ENCODE results near the gene ANAPC16. TPM values are rescaled to one million over a fixed set of nuclear protein-coding genes. Genes with fewer than 3 reads are reported as not detected.
"Not testable (repeated sequence)": the region's sequence is repeated elsewhere in the genome, so short reads cannot be mapped to it uniquely, and the experiment has no call there.

The ANAPC16 gene
- total RNA-seq, 2 donors from 2014 or later, result 139 to 163 TPM

DNA sequence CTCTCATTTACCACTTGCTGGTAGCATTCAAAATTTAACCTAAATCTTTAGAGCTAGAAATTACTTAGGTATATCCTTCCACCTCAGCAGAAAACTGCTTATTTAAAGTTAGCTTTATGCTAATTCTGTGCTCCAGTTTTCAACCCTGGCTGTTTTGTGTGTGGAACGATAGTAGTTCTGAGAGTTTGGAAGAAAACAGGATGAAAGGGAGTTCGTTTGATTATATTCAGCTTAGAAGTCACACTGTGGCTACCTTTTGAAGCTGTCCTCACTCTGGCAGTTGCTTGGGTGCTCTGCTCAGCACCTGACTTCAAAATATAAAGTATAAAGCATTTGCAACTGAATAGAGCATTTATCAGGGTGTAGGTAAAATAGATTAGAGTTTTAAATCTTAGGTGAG, 2.9 kb downstream of the ANAPC16 start:
- peaks cover 14% of the 10 kb centered on the region for H3K36me3 ChIP-seq
- no peaks in the 10 kb centered on the region for H3K27me3 ChIP-seq
- no peaks in the 10 kb centered on the region for H3K9me3 ChIP-seq
- H3K4me1 ChIP-seq, result peaks cover 0 to 65% of the 10 kb centered on the region in 2 donors
- no peak overlapping the region for H3K4me3 ChIP-seq
- no peak for DNase-seq (ENCODE audit: low spot score)
- TF ChIP-seq, protein P1, sequence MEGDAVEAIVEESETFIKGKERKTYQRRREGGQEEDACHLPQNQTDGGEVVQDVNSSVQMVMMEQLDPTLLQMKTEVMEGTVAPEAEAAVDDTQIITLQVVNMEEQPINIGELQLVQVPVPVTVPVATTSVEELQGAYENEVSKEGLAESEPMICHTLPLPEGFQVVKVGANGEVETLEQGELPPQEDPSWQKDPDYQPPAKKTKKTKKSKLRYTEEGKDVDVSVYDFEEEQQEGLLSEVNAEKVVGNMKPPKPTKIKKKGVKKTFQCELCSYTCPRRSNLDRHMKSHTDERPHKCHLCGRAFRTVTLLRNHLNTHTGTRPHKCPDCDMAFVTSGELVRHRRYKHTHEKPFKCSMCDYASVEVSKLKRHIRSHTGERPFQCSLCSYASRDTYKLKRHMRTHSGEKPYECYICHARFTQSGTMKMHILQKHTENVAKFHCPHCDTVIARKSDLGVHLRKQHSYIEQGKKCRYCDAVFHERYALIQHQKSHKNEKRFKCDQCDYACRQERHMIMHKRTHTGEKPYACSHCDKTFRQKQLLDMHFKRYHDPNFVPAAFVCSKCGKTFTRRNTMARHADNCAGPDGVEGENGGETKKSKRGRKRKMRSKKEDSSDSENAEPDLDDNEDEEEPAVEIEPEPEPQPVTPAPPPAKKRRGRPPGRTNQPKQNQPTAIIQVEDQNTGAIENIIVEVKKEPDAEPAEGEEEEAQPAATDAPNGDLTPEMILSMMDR (IDR thresholded peaks at IDR 0.05), result no peak
- peak overlapping the region; percentile 75 to 99 for H3K27ac ChIP-seq

DNA sequence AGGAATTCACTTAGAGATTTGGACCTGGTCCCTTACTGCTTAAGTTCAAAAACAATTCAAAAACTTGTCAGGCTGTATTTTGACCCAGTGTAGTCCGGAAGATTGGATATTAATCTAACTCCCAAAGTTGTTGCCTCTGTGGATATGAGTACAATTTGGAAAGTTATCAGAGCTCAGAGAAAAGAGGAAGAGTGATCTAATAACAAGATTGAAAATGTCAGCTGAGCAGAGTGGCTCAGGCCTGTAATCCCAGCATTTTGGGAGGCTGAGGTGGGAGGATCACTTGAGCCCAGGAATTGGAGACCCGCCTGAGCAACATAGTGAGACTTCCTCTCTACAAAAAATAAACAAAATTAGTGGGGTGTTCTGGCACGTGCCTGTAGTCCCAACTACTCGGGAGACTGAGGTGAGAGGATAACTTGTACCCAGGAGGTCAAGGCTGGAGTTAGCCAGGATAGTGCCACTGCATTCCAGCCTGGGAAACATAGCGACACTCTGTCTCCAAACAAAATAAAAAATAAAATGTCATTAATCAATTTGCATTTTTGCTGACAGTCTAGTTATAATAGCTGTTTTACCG, 3.5 kb downstream of the ANAPC16 start:
- Histone ChIP-seq H3K4me1 (peaks cover 0 to 68% of the 10 kb centered on the region in 2 donors), H3K27me3 (no peaks in the 10 kb centered on the region), H3K27ac (peak overlapping the region; percentile 75 to 99), H3K4me3 (no peak overlapping the region), H3K9me3 (no peaks in the 10 kb centered on the region), H3K36me3 (peaks cover 14% of the 10 kb centered on the region)
- no peak for DNase-seq (ENCODE audit: low spot score)
- TF ChIP-seq, protein P1 (IDR thresholded peaks at IDR 0.05), result no peak

DNA sequence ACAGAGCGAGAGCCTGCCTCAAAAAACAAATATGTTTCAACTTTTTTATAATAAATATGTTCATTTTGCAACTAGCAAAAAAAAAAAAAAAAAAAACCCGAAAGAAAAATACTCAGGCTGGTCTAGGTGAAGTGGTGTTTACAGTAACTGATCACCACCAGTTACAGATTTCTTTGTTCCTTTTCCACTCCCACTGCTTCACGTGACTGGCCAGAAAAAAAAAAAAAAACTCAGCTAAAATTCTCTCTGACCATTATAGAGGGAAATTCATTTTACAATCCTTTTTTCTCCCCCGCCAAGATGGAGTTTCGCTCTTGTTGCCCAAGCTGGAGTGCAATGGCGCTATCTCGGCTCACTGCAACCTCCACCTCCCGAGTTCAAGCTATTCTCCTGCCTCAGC, 4.8 kb downstream of the ANAPC16 start:
- Histone ChIP-seq H3K4me1 (peaks cover 0 to 57% of the 10 kb centered on the region in 2 donors), H3K9me3 (no peaks in the 10 kb centered on the region), H3K27me3 (no peaks in the 10 kb centered on the region), H3K36me3 (peaks cover 14% of the 10 kb centered on the region), H3K27ac (no peak overlapping the region), H3K4me3 (no peak overlapping the region)
- no peak for DNase-seq (ENCODE audit: low spot score)
- TF ChIP-seq, protein P1 (IDR thresholded peaks at IDR 0.05), result no peak

DNA sequence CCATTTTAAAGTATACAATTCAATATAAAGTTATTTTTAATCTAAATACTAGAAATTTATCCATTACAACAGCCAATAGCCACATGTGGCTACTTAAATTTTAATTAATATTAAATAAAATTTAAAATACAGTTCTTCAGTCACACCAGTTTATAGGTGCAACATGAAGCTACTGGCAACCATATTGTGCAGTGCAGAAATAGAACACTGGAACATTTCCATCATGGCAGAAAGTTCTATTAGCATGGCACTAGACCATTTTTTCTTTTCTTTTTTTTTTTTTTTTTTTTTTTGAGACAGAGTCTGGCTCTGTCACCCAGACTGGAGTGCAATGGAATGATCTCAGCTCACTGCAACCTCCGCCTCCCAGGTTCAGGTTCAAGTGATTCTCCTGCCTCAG, 5.5 kb downstream of the ANAPC16 start:
- Histone ChIP-seq H3K9me3 (no peaks in the 10 kb centered on the region), H3K27ac (no peak overlapping the region), H3K27me3 (no peaks in the 10 kb centered on the region), H3K4me3 (no peak overlapping the region), H3K4me1 (peaks cover 0 to 57% of the 10 kb centered on the region in 2 donors), H3K36me3 (peaks cover 14% of the 10 kb centered on the region)
- TF ChIP-seq, protein P1 (IDR thresholded peaks at IDR 0.05), result no peak
- DNase-seq (ENCODE audit: low spot score), result no peak

DNA sequence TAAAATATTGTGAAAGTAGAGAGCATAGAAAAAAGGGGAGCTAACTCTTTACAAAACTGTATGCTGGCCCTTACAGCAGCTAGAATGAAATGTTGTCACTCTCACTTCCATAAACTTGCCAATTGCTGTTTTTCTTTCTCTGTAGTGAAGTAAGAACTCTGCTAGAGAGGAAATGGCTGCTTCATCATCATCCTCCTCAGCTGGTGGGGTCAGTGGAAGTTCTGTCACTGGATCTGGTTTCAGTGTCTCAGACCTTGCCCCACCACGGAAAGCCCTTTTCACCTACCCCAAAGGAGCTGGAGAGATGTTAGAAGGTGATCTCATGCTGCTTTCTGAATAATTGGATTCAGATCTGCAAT, 7.9 kb downstream of the ANAPC16 start:
- Histone ChIP-seq H3K27ac (peak overlapping the region; percentile 79 to 80), H3K36me3 (peaks cover 14% of the 10 kb centered on the region), H3K27me3 (no peaks in the 10 kb centered on the region), H3K4me3 (no peak overlapping the region), H3K4me1 (peaks cover 0 to 44% of the 10 kb centered on the region in 2 donors), H3K9me3 (no peaks in the 10 kb centered on the region)
- TF ChIP-seq, protein P1 (IDR thresholded peaks at IDR 0.05), result no peak
- DNase-seq (ENCODE audit: low spot score), result no peak

DNA sequence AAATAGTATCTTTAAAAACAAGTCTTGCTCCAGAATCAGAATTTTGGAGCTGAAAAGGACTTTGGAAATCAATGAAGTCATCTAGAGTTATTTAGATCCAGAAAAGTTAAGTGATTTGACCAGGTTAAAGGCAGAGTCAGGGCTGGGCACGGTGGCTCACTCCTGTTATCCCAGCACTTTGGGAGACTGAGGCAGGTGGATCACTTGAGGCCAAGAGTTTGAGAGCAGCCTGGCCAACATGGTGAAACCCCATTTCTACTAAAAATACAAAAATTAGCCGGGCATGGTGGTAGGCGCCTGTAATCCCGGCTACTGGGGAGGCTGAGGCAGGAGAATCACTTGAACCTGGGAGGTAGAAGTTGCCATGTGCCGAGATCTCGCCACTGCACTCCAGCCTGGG, 8.4 kb downstream of the ANAPC16 start:
- H3K4me3 ChIP-seq; DNase-seq (ENCODE audit: low spot score); H3K9me3 ChIP-seq; H3K27me3 ChIP-seq: not testable (repeated sequence)
- Histone ChIP-seq H3K36me3 (peaks cover 14% of the 10 kb centered on the region), H3K4me1 (peaks cover 0 to 44% of the 10 kb centered on the region in 2 donors), H3K27ac (peak overlapping the region; percentile 79 to 80)

Data from right atrium auricular region (tissue), 2 donors.